HG03139 (cell line): ENCODE data around the gene PNPLA1.

Experiments used
- ATAC-seq: cut with Tn5 transposase; IDR thresholded peaks from one replicate; pipeline ENCODE4 v1.9.1; 2021; ENCODE audit not compliant: unreplicated experiment

PNPLA1 gene

GRCh38 chr6:36283608-36284007 lies 13.7 kb downstream of the PNPLA1 start:
- no peak for ATAC-seq

- no peak for ATAC-seq
Observed at GRCh38 chr6:36284359-36284758, 14.5 kb downstream of the PNPLA1 start.

- no peak for ATAC-seq
Observed at GRCh38 chr6:36285187-36285671, 15.4 kb downstream of the PNPLA1 start.

- ATAC-seq: no peak
Observed at GRCh38 chr6:36285797-36286196, 15.9 kb downstream of the PNPLA1 start.

GRCh38 chr6:36286858-36287257 lies 17.0 kb downstream of the PNPLA1 start:
- ATAC-seq: no peak

GRCh38 chr6:36289281-36289878 lies 19.5 kb downstream of the PNPLA1 start:
- no peak for ATAC-seq

- no peak for ATAC-seq
Observed at GRCh38 chr6:36290668-36291620, 21.1 kb downstream of the PNPLA1 start.

GRCh38 chr6:36292170-36292569 lies 22.3 kb downstream of the PNPLA1 start:
- ATAC-seq: no peak

GRCh38 chr6:36296240-36296639 lies 26.4 kb downstream of the PNPLA1 start:
- no peak for ATAC-seq

GRCh38 chr6:36297051-36297450 lies 27.2 kb downstream of the PNPLA1 start:
- ATAC-seq: no peak

GRCh38 chr6:36297511-36297910 lies 27.7 kb downstream of the PNPLA1 start:
- ATAC-seq: no peak

GRCh38 chr6:36298027-36298426 lies 28.2 kb downstream of the PNPLA1 start:
- ATAC-seq: no peak

GRCh38 chr6:36301085-36301658 lies 31.3 kb downstream of the PNPLA1 start:
- ATAC-seq: no peak

- no peak for ATAC-seq
Observed at GRCh38 chr6:36301781-36302180, 31.9 kb downstream of the PNPLA1 start.

- peak; percentile 63 for ATAC-seq
Observed at GRCh38 chr6:36302227-36302976, 32.5 kb downstream of the PNPLA1 start.

GRCh38 chr6:36305885-36306284 lies 36.0 kb downstream of the PNPLA1 start:
- ATAC-seq: no peak

- no peak for ATAC-seq
Observed at GRCh38 chr6:36306375-36306774, 36.5 kb downstream of the PNPLA1 start.

GRCh38 chr6:36308514-36308913 lies 38.7 kb downstream of the PNPLA1 start:
- ATAC-seq: no peak

GRCh38 chr6:36309203-36309602 lies 39.3 kb downstream of the PNPLA1 start:
- ATAC-seq: no peak

GRCh38 chr6:36309900-36310299 lies 40.0 kb downstream of the PNPLA1 start:
- no peak for ATAC-seq
